ENCODE measurements around the gene IL17D.

Gene IL17D

GRCh38 chr13:20664351-20664750, 39.1 kb upstream of the IL17D start:
- H3K4me1 ChIP-seq (ENCODE audit: insufficient read depth, low read length, severe bottlenecking), result no peaks in the 10 kb centered on the region

GRCh38 chr13:20666948-20667347, 36.6 kb upstream of the IL17D start:
- H3K9me2 ChIP-seq (ENCODE audit: low read depth, low read length), result no peaks in the 10 kb centered on the region
- H4K20me1 ChIP-seq (ENCODE audit: insufficient read depth, low read length), result no peaks in the 10 kb centered on the region
- no peak overlapping the region for H3K4me3 ChIP-seq (ENCODE audit: low read depth, low read length, poor library complexity, severe bottlenecking)
- H3K4me1 ChIP-seq (ENCODE audit: insufficient read depth, low read length, severe bottlenecking), result no peaks in the 10 kb centered on the region
- H3F3A ChIP-seq (ENCODE audit: insufficient read depth, low read length), result no peaks in the 10 kb centered on the region
- no peak overlapping the region for H3K4me2 ChIP-seq (ENCODE audit: low read length)
- H3K27ac ChIP-seq (ENCODE audit: low read depth, low read length, poor library complexity, severe bottlenecking), result no peak overlapping the region
- no peaks in the 10 kb centered on the region for H3K79me2 ChIP-seq (ENCODE audit: insufficient read depth, low read length)
- no peaks in the 10 kb centered on the region for H3K9me3 ChIP-seq (ENCODE audit: low read length)
- TF ChIP-seq EZH2 (IDR thresholded peaks at IDR 0.05; ENCODE audit: borderline replicate concordance, low read length) (no peak), CTCF (IDR thresholded peaks at IDR 0.05; ENCODE audit: low read length) (no peak)
- no peaks in the 10 kb centered on the region for H3K36me3 ChIP-seq (ENCODE audit: insufficient read depth, low read length)
- H3K27me3 ChIP-seq (ENCODE audit: insufficient read depth, low read length), result no peaks in the 10 kb centered on the region
- no peak overlapping the region for H2AFZ ChIP-seq (ENCODE audit: low read length)
- H3K9ac ChIP-seq (ENCODE audit: low read length), result no peak overlapping the region

More at GRCh38 chr13:20664351-20664750, 39.1 kb upstream of the IL17D start:
- Histone ChIP-seq H3K9ac (ENCODE audit: low read length) (no peak overlapping the region), H3K9me3 (ENCODE audit: low read length) (no peaks in the 10 kb centered on the region), H3K9me2 (ENCODE audit: low read depth, low read length) (no peaks in the 10 kb centered on the region), H4K20me1 (ENCODE audit: insufficient read depth, low read length) (no peaks in the 10 kb centered on the region), H3K4me3 (ENCODE audit: low read depth, low read length, poor library complexity, severe bottlenecking) (no peak overlapping the region), H3K27me3 (ENCODE audit: insufficient read depth, low read length) (no peaks in the 10 kb centered on the region), H3K79me2 (ENCODE audit: insufficient read depth, low read length) (no peaks in the 10 kb centered on the region), H3F3A (ENCODE audit: insufficient read depth, low read length) (no peaks in the 10 kb centered on the region), H3K27ac (ENCODE audit: low read depth, low read length, poor library complexity, severe bottlenecking) (no peak overlapping the region), H3K36me3 (ENCODE audit: insufficient read depth, low read length) (no peaks in the 10 kb centered on the region), H3K4me2 (ENCODE audit: low read length) (no peak overlapping the region), H2AFZ (ENCODE audit: low read length) (no peak overlapping the region)
- TF ChIP-seq EZH2 (IDR thresholded peaks at IDR 0.05; ENCODE audit: borderline replicate concordance, low read length), result no peak
- TF ChIP-seq CTCF (IDR thresholded peaks at IDR 0.05; ENCODE audit: low read length), result no peak

GRCh38 chr13:20667857-20668437, 35.6 kb upstream of the IL17D start:
- Histone ChIP-seq H3K9me3 (ENCODE audit: low read length) (no peaks in the 10 kb centered on the region), H3F3A (ENCODE audit: insufficient read depth, low read length) (no peaks in the 10 kb centered on the region), H3K9ac (ENCODE audit: low read length) (no peak overlapping the region), H2AFZ (ENCODE audit: low read length) (no peak overlapping the region), H3K27ac (ENCODE audit: low read depth, low read length, poor library complexity, severe bottlenecking) (no peak overlapping the region), H4K20me1 (ENCODE audit: insufficient read depth, low read length) (no peaks in the 10 kb centered on the region), H3K4me2 (ENCODE audit: low read length) (no peak overlapping the region), H3K9me2 (ENCODE audit: low read depth, low read length) (no peaks in the 10 kb centered on the region), H3K4me3 (ENCODE audit: low read depth, low read length, poor library complexity, severe bottlenecking) (no peak overlapping the region), H3K36me3 (ENCODE audit: insufficient read depth, low read length) (no peaks in the 10 kb centered on the region), H3K4me1 (ENCODE audit: insufficient read depth, low read length, severe bottlenecking) (no peaks in the 10 kb centered on the region), H3K27me3 (ENCODE audit: insufficient read depth, low read length) (no peaks in the 10 kb centered on the region), H3K79me2 (ENCODE audit: insufficient read depth, low read length) (no peaks in the 10 kb centered on the region)
- TF ChIP-seq CTCF (IDR thresholded peaks at IDR 0.05; ENCODE audit: low read length), result no peak
- TF ChIP-seq EZH2 (IDR thresholded peaks at IDR 0.05; ENCODE audit: borderline replicate concordance, low read length), result no peak
